WI38 (cell line): ENCODE results near the gene C11orf91.

Experiments
- H3K4me3 ChIP-seq: 2 replicates; pipeline ENCODE4 v1.5.1; 2011; ENCODE audit warnings: low read depth, mild to moderate bottlenecking, control low read depth, low read length
- CTCF ChIP-seq: IDR thresholded peaks from 2 replicates; pipeline ENCODE4 v1.5.1; 2012; ENCODE audit warnings: low read depth, mild to moderate bottlenecking, control low read depth, low read length

Gene C11orf91

GRCh38 chr11:33694346-33695050, 6.1 kb downstream of the C11orf91 start:
- no peak for TF ChIP-seq CTCF
- no peak overlapping the region for H3K4me3 ChIP-seq

GRCh38 chr11:33692541-33692940, 8.1 kb downstream of the C11orf91 start:
- H3K4me3 ChIP-seq = no peak overlapping the region

GRCh38 chr11:33692013-33692504, 8.6 kb downstream of the C11orf91 start:
- peak overlapping the region; percentile 44 for H3K4me3 ChIP-seq
- TF ChIP-seq CTCF = no peak

More at GRCh38 chr11:33692541-33692940, 8.1 kb downstream of the C11orf91 start:
- TF ChIP-seq CTCF = no peak

- TF ChIP-seq CTCF = no peak
- H3K4me3 ChIP-seq = peak overlapping the region; percentile 44
Measured at GRCh38 chr11:33691066-33691864, 9.4 kb downstream of the C11orf91 start.

GRCh38 chr11:33690290-33691065, 10.1 kb downstream of the C11orf91 start:
- H3K4me3 ChIP-seq = peak overlapping the region; percentile 8; the same call in 1 of the 2 replicates
- no peak for TF ChIP-seq CTCF

GRCh38 chr11:33689501-33689900, 11.1 kb downstream of the C11orf91 start:
- no peak for TF ChIP-seq CTCF

More at GRCh38 chr11:33689501-33689900, 11.1 kb downstream of the C11orf91 start:
- no peak overlapping the region for H3K4me3 ChIP-seq
